Measurements from ENCODE around the gene NELL2.
"Not testable (repeated sequence)": the region's sequence is repeated elsewhere in the genome, so short reads cannot be mapped to it uniquely, and the experiment has no call there.

Gene NELL2

DNA sequence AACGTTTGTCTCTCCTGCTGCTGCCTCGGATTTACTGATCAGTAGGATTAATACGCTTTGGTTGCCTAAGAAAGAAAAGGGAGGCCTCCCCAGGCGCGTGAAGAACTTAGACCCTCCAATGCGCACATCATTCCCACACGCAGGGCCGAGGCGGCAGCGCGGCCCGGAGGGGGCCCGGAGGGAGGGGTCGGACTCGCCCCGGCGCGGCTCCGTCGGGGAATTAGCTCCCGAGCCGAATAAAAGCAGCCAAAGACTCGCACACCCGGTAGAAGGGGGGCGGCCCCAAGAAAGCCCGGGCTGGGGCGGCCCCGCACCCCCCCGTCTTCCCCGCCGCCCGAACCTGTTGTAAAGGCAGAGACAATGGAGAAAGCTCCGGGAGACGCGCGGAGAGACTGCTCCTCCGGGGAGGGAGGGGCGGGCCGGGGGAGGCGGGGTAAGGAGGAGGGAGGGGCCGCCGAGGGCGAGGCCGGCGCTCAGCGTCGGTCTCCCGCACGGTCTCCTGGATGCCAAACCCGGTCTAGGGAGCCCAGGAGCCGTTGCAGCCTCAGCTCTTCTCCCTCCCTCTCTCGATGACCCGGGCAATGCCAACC, at the start of gene NELL2:
Gene NELL2 (minus strand): TSS at position 362 of the 590 bp plus-strand sequence. CDS start 446 bp downstream, outside the sequence.
- peak; percentile 66 to 68 for DNase-seq

- DNase-seq = no peak
These were observed 45.6 kb upstream of the NELL2 start for GRCh38 chr12:44921736-44922135.

DNA sequence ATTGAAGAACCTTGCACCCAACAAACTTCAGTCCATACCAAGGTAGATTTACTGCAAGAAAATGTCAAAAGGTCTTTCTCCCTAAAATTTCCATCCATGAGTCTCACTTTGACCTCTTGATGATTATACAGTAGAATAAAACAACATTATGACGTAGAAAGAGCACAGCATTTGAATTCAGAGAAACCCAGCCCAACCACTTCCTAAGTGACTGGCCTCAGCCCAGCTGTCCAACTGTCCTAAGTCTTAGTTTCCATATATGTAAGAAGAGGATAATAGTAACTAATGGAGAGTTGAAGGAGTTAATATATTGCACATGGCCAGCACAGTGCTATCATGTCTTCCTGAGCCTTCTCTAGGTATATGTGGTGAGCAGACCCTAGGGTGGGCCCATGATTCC, 41.0 kb upstream of the NELL2 start:
- no peak for DNase-seq

DNA sequence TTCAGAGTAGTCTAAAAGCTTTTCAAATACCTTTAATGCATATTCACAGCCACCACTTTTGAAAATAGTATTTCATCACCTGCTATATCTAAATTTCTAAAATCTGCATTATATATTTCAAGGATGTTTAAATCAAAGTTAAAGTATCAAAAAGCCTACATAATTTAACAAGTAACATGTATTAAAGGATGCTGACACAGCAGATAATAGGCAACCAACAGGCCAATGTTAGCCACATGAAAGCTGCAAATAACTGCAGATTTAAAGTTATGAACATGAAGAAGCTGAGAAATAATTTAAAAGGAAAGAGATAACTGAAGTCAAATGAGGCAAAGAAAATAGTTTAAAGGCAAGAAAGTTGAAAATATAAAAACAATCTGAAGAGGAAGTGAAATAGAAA, 39.8 kb upstream of the NELL2 start:
- DNase-seq = no peak

DNA sequence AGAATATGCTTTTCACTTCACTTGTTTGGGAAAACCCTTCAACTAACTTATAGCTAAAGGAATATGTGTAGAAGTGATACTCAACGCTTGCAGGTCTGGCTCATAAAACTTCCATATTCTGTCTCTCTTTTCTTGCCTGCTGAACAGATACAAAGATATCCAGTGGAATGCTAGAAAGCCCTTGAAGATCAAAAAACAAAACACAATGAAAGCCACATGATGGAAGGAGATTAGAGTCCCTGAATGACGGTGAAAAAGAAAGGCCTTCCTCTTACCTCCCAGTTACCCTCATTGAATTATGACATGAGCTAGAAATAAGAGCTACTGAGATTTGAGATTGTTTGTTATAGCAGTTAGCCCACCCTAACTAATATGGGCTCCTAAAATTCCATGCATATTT, 28.2 kb upstream of the NELL2 start:
- DNase-seq = no peak

GRCh38 chr12:44898108-44898507, 22.0 kb upstream of the NELL2 start:
- DNase-seq = not testable (repeated sequence)

DNA sequence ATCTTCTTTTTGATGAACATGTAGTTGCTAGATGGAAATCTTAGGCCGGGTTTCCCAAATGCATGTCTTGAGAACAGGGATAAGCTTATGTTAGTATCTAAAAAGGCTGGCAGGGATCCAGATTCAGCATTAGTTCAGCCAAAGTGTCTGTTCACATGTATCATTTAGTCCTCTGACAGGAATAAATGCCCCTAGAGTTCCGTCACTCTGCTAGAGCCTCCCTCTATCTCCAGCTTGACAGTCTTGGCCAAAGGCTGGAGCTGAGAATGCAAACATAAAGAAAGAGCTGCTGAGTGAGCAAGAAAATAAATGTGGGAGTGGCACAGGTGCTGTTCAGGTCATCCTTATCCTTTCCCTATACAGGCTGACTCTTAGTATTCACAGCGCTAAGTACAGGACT, 13.8 kb upstream of the NELL2 start:
- DNase-seq = no peak

DNA sequence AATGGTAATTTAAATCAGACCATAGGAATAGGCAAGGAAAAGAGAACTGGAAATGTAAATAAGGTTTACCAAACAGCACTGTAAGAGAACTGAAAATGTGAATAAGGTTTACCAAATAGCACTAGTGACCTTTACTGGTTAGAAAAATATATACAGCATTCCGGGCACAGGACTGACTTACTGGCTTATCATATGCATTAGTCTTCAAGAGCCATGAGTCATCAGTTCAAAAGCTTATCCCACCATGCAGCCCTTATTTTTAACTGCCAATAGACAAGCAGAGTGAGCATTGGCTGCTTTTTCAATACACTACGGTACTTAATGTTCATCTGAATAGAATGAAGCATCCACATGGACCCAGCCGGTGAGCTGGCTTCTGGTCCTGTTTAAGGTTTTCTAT, 13.0 kb upstream of the NELL2 start:
- DNase-seq = no peak

- DNase-seq = no peak
These were observed 9.8 kb upstream of the NELL2 start for GRCh38 chr12:44885902-44886301.

GRCh38 chr12:44881197-44881596, 5.1 kb upstream of the NELL2 start:
- no peak for DNase-seq

- DNase-seq = peak; percentile 31 to 46
These were observed 662 bp upstream of the NELL2 start for GRCh38 chr12:44876544-44877410.

DNA sequence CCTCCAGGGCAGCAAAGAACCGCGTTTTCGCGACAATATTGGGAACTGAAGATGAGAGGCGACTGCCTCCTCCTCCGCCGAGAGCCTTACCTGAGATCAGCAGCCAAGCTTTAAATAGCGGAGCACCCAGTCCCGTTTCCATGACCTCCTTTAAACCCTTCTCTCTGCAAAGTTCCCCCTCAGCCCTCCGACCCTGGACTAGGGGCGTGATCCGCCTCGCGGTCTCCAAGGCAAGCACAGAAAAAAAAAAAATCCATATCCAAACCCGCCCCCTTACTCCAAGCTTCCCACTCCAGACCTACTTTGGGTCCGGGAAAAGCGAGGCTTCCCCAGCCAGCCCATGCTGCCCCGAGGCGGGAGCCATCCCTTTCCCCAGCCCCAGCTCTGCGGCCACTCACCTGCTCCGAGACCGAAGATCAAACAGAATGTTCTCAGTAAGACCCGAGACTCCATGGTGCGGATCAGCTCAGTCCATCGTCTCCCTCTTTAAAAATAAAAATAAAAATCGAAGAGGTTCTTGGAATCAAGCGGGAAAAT, 630 bp downstream of the NELL2 start:
- DNase-seq = peak in 1 of 2 experiments; percentile 1

- peak in 1 of 2 experiments; percentile 17 for DNase-seq
These were observed 1.1 kb downstream of the NELL2 start for GRCh38 chr12:44874981-44875416.

GRCh38 chr12:44873898-44874297, 2.2 kb downstream of the NELL2 start:
- no peak for DNase-seq

GRCh38 chr12:44869503-44869902, 6.6 kb downstream of the NELL2 start:
- no peak for DNase-seq

- DNase-seq = no peak
These were observed 12.2 kb downstream of the NELL2 start for GRCh38 chr12:44863867-44864266.

DNA sequence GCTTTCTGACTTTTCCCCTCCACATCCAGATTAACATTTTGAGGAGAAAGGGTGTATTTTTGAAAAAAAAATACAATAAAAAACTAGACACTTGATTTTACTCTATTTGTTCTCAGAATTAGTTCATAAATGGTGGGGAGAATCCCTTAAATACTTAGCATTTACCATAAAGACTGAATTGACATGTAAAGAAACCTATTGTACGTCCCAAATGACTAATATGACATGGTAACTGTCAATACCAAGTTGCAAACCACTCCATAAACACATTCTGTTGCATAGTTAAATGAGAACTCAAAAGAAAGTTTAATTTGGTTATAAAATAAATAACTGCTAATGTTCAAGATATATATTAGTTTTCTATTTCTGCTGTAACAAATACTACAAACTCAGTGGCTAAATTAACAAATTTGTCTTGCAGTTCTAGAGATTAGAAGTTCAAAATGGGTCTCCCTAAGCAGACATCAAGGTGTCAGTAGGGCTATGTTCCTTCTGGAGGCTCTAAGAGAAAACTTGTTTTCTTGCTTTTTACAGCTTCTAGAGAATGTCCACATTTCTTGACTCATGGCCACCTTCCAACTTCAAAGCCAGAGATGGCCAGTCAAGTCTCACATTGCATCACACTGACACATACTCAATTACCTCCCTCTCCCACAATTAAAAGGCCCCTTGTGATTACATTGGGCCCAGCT, 16.0 kb downstream of the NELL2 start:
- DNase-seq = no peak

- DNase-seq = no peak
These were observed 17.8 kb downstream of the NELL2 start for GRCh38 chr12:44858226-44858855.

DNA sequence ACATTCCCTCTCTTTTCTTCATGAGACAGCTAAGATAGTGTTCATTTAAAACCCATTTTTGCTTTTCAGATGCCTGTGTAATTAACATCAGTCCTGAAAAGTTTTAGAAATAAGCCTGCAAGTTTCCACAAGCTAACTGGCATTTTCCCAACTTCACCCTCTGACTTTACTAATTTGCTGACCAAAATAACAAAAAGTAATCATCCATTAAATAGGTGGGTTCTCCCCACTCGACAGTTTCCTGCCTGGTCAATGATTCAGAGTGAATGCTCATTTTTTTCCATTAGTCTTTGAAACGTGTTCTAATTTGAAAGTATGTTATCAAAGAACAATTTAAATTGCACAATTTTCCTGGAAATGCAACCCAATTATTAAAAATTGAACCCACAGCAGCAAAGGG, 23.6 kb downstream of the NELL2 start:
- DNase-seq = no peak

DNA sequence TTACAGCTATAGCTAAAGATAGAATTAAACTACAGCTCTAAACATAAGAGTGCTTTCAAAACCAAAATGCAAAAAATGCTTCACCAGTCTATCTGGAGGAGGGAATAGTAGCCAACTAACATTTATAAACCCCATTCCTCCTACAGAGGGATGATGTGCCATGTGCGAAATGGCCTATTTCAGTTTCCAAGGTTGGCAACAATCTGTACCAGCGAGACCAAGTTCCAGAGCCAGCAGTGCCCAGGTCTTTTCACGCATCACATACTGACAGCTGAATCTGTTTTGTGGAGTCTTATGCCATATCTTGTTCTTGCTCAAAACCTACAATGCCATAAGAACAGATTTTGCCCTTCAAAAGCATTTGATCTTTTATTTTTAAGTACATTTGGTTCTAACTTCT, 24.5 kb downstream of the NELL2 start:
- DNase-seq = no peak

- DNase-seq = no peak
These were observed 27.4 kb downstream of the NELL2 start for GRCh38 chr12:44848703-44849085.

GRCh38 chr12:44847888-44848702, 28.0 kb downstream of the NELL2 start:
- peak; percentile 54 to 59 for DNase-seq
